ENCODE results near the gene KMT2B.

DNA sequence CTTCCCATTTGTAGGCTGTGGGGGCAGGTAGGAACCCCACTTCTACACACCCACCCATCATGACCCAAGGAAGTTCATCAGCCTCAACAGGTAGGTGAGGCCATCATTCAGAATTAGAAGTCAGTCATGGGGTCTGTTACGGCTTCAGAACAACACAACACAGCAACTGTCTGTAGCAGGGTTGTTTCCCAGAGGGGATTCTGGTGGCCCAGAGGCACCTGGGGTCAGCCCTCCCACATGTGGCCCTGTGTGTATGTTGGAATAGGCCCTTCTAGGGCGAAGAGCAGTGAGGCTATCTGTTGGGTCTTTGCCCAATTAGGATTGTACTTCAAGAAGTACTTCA, 21.1 kb downstream of the KMT2B start:
- no peak for TF ChIP-seq SMC3 (conservative IDR thresholded peaks at IDR 0.05; ENCODE audit: insufficient read depth, low read depth, low read length)
- no peak for TF ChIP-seq EZH2 (IDR thresholded peaks at IDR 0.05; ENCODE audit: borderline replicate concordance, low read depth, low read length)
- no peak for TF ChIP-seq E2F3 (CRISPR knock-in tag; IDR thresholded peaks at IDR 0.05)
- TF ChIP-seq NFXL1 (CRISPR knock-in tag; IDR thresholded peaks at IDR 0.05) = no peak
- TF ChIP-seq CHCHD3 (CRISPR knock-in tag; IDR thresholded peaks at IDR 0.05) = no peak
- no peak for TF ChIP-seq ZNF57 (CRISPR knock-in tag; IDR thresholded peaks at IDR 0.05)

Data from K562 (cell line).